Measurements from ENCODE around the gene STARD7.

DNA sequence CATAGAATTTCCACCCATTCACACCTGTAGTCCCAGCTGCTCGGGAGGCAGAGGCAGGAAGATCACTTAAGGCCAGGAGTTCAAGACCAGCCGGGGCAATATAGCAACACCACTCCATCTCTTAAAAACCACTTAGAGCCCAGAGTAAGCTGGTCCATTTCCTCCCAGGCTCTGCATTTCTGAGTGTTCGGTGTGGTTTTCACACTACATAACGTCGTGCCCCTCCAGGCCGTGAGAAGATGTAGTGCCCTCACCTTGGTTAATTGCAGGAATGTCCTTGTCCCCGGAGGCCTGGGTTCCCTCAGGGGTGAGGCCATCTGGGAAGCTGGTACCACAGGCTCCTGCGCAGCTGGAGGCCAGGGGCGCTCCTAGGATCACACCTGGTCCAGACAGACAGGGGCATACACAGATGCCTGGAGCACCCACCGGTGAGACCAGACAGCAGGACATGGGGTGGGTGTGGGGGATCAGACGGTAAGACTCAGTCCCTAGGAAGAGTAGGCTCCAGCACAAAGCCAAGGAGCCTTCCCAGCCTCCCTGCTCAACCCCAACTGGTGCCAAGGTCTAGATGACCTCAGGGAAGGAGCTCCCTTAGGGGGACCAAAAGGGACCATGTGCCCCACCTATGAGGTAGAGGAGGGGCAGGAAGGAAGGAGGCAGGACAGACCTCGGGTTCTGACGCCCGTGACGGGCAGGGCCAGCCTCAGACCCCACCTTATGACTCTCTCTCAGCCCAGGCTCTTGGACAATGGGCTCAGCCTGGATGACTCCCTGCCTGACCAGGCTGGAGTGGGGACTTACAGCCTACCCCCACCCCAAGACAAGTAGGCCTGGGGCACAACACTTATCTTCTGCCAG lies 71.1 kb downstream of the STARD7 start:
- TF ChIP-seq GLIS3 (CRISPR knock-in tag; IDR thresholded peaks at IDR 0.05) (no peak), ZC3H10 (CRISPR knock-in tag; IDR thresholded peaks at IDR 0.05) (no peak), ZFP3 (CRISPR knock-in tag; IDR thresholded peaks at IDR 0.05) (no peak), PPARA (CRISPR knock-in tag; IDR thresholded peaks at IDR 0.05; ENCODE audit: borderline replicate concordance) (no peak), ARNTL (CRISPR knock-in tag; IDR thresholded peaks at IDR 0.05; ENCODE audit: borderline replicate concordance, low read depth) (no peak), ZNF565 (CRISPR knock-in tag; conservative IDR thresholded peaks at IDR 0.05; ENCODE audit: low read depth) (no peak)
- TF ChIP-seq, protein P1, sequence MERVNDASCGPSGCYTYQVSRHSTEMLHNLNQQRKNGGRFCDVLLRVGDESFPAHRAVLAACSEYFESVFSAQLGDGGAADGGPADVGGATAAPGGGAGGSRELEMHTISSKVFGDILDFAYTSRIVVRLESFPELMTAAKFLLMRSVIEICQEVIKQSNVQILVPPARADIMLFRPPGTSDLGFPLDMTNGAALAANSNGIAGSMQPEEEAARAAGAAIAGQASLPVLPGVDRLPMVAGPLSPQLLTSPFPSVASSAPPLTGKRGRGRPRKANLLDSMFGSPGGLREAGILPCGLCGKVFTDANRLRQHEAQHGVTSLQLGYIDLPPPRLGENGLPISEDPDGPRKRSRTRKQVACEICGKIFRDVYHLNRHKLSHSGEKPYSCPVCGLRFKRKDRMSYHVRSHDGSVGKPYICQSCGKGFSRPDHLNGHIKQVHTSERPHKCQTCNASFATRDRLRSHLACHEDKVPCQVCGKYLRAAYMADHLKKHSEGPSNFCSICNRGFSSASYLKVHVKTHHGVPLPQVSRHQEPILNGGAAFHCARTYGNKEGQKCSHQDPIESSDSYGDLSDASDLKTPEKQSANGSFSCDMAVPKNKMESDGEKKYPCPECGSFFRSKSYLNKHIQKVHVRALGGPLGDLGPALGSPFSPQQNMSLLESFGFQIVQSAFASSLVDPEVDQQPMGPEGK (CRISPR knock-in tag; IDR thresholded peaks at IDR 0.05; ENCODE audit: borderline replicate concordance) = no peak
- TF ChIP-seq, protein P2, sequence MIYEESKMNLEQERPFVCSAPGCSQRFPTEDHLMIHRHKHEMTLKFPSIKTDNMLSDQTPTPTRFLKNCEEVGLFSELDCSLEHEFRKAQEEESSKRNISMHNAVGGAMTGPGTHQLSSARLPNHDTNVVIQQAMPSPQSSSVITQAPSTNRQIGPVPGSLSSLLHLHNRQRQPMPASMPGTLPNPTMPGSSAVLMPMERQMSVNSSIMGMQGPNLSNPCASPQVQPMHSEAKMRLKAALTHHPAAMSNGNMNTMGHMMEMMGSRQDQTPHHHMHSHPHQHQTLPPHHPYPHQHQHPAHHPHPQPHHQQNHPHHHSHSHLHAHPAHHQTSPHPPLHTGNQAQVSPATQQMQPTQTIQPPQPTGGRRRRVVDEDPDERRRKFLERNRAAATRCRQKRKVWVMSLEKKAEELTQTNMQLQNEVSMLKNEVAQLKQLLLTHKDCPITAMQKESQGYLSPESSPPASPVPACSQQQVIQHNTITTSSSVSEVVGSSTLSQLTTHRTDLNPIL (CRISPR knock-in tag; IDR thresholded peaks at IDR 0.05; ENCODE audit: low read depth) = no peak
